IPS-15b (cell line): ENCODE data around the gene SLN.

Experiments used
- H3K27me3 ChIP-seq: one replicate; pipeline ENCODE4 v1.6.1; 2013; ENCODE audit warnings: low read length; ENCODE audit not compliant: control insufficient read depth, insufficient read depth
- H3K36me3 ChIP-seq: one replicate; pipeline ENCODE4 v1.6.1; 2013; ENCODE audit warnings: low read length; ENCODE audit not compliant: control insufficient read depth, insufficient read depth
- H3K4me1 ChIP-seq: one replicate; pipeline ENCODE4 v1.6.1; 2013; ENCODE audit warnings: mild to moderate bottlenecking, low read length; ENCODE audit not compliant: control insufficient read depth, insufficient read depth
- H3K4me3 ChIP-seq: one replicate; pipeline ENCODE4 v1.5.1; 2013; ENCODE audit warnings: low read depth, low read length
- H3K9ac ChIP-seq: one replicate; pipeline ENCODE4 v1.6.1; 2013; ENCODE audit warnings: low read depth, mild to moderate bottlenecking, low read length
- H3K9me3 ChIP-seq: one replicate; pipeline ENCODE4 v1.6.1; 2013; ENCODE audit warnings: mild to moderate bottlenecking, low read length; ENCODE audit not compliant: control insufficient read depth, insufficient read depth

The SLN gene

GRCh38 chr11:107716884-107717532 lies 5.2 kb upstream of the SLN start:
- no peak overlapping the region for H3K4me3 ChIP-seq
- H3K4me1 ChIP-seq = no peaks in the 10 kb centered on the region
- H3K9ac ChIP-seq = no peak overlapping the region
- H3K9me3 ChIP-seq = no peaks in the 10 kb centered on the region
- H3K27me3 ChIP-seq = no peaks in the 10 kb centered on the region
- H3K36me3 ChIP-seq = no peaks in the 10 kb centered on the region

GRCh38 chr11:107713009-107713408 lies 1.2 kb upstream of the SLN start:
- H3K27me3 ChIP-seq = no peaks in the 10 kb centered on the region
- H3K9ac ChIP-seq = no peak overlapping the region
- no peaks in the 10 kb centered on the region for H3K9me3 ChIP-seq
- no peaks in the 10 kb centered on the region for H3K36me3 ChIP-seq
- no peaks in the 10 kb centered on the region for H3K4me1 ChIP-seq
- no peak overlapping the region for H3K4me3 ChIP-seq

GRCh38 chr11:107710301-107710700 lies 1.6 kb downstream of the SLN start:
- peaks cover 8% of the 10 kb centered on the region for H3K4me1 ChIP-seq
- no peak overlapping the region for H3K4me3 ChIP-seq
- peaks cover 3% of the 10 kb centered on the region for H3K27me3 ChIP-seq
- no peaks in the 10 kb centered on the region for H3K36me3 ChIP-seq
- H3K9me3 ChIP-seq = no peaks in the 10 kb centered on the region
- H3K9ac ChIP-seq = no peak overlapping the region

GRCh38 chr11:107708792-107709191 lies 3.1 kb downstream of the SLN start:
- Histone ChIP-seq H3K27me3 (peaks cover 3% of the 10 kb centered on the region), H3K4me3 (no peak overlapping the region), H3K9ac (no peak overlapping the region), H3K36me3 (no peaks in the 10 kb centered on the region), H3K9me3 (no peaks in the 10 kb centered on the region), H3K4me1 (peaks cover 8% of the 10 kb centered on the region)

- Histone ChIP-seq H3K27me3 (peaks cover 3% of the 10 kb centered on the region), H3K9me3 (no peaks in the 10 kb centered on the region), H3K4me3 (no peak overlapping the region), H3K4me1 (peaks cover 8% of the 10 kb centered on the region), H3K36me3 (no peaks in the 10 kb centered on the region), H3K9ac (no peak overlapping the region)
Observed at GRCh38 chr11:107707807-107708206, 4.0 kb downstream of the SLN start.

- Histone ChIP-seq H3K36me3 (no peaks in the 10 kb centered on the region), H3K4me3 (no peak overlapping the region), H3K9ac (no peak overlapping the region), H3K4me1 (peaks cover 8% of the 10 kb centered on the region), H3K27me3 (peaks cover 3% of the 10 kb centered on the region), H3K9me3 (no peaks in the 10 kb centered on the region)
Observed at GRCh38 chr11:107707215-107707671, 4.6 kb downstream of the SLN start.

- Histone ChIP-seq H3K27me3 (peaks cover 3% of the 10 kb centered on the region), H3K4me1 (peaks cover 8% of the 10 kb centered on the region), H3K9me3 (no peaks in the 10 kb centered on the region), H3K9ac (no peak overlapping the region), H3K36me3 (no peaks in the 10 kb centered on the region), H3K4me3 (no peak overlapping the region)
Observed at GRCh38 chr11:107706531-107706930, 5.3 kb downstream of the SLN start.

- Histone ChIP-seq H3K27me3 (peaks cover 3% of the 10 kb centered on the region), H3K4me3 (no peak overlapping the region)
Observed at GRCh38 chr11:107705027-107705426, 6.8 kb downstream of the SLN start.

GRCh38 chr11:107704451-107704850 lies 7.4 kb downstream of the SLN start:
- Histone ChIP-seq H3K9ac (no peak overlapping the region), H3K4me3 (no peak overlapping the region), H3K9me3 (no peaks in the 10 kb centered on the region), H3K36me3 (no peaks in the 10 kb centered on the region), H3K27me3 (peaks cover 3% of the 10 kb centered on the region), H3K4me1 (peaks cover 8% of the 10 kb centered on the region)

More at GRCh38 chr11:107705027-107705426, 6.8 kb downstream of the SLN start:
- Histone ChIP-seq H3K36me3 (no peaks in the 10 kb centered on the region), H3K4me1 (peaks cover 8% of the 10 kb centered on the region), H3K9ac (no peak overlapping the region), H3K9me3 (no peaks in the 10 kb centered on the region)

- Histone ChIP-seq H3K4me1 (peaks cover 8% of the 10 kb centered on the region), H3K36me3 (no peaks in the 10 kb centered on the region), H3K9me3 (no peaks in the 10 kb centered on the region), H3K27me3 (peaks cover 3% of the 10 kb centered on the region), H3K4me3 (no peak overlapping the region), H3K9ac (no peak overlapping the region)
Observed at GRCh38 chr11:107702723-107703122, 9.1 kb downstream of the SLN start.

- H3K4me3 ChIP-seq = no peak overlapping the region
- H3K36me3 ChIP-seq = no peaks in the 10 kb centered on the region
- H3K9me3 ChIP-seq = no peaks in the 10 kb centered on the region
- H3K9ac ChIP-seq = no peak overlapping the region
- peaks cover 3% of the 10 kb centered on the region for H3K4me1 ChIP-seq
- peaks cover under 1% of the 10 kb centered on the region for H3K27me3 ChIP-seq
Observed at GRCh38 chr11:107702109-107702660, 9.7 kb downstream of the SLN start.
